Measurements from ENCODE around the gene LNPK.
"Not testable (repeated sequence)": the region's sequence is repeated elsewhere in the genome, so short reads cannot be mapped to it uniquely, and the experiment has no call there.

Gene LNPK

DNA sequence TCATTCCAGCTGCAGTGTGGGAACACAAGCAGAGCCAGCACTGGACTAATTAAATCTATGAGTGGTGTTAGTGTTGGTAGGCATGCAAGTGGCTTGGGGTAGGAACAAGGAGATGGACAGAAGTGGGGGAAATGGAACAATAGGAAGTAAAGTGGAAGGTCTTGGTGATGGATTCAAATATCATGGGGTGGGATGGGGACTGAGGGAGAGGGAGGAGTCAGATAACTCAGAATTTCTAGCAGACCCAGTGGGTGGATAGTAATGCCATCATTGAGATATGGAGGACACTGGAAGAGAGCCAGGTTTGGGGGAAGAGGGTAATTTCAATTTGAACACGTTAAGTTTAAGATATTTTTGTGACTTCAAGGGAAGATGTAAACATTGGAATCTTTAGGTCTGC is 2.9 kb upstream of the LNPK start:
- Histone ChIP-seq H3K4me3 (ENCODE audit: low read depth, low read length) (no peak overlapping the region), H3K36me3 (ENCODE audit: control insufficient read depth, insufficient read depth, low read length) (no peaks in the 10 kb centered on the region), H3K27ac (ENCODE audit: low read depth, low read length) (no peak overlapping the region), H3K27me3 (ENCODE audit: control insufficient read depth, insufficient read depth, low read length) (peaks cover 23% of the 10 kb centered on the region), H3K4me1 (ENCODE audit: control insufficient read depth, insufficient read depth, low read length) (peaks cover 5% of the 10 kb centered on the region; the same call in 1 of the 2 replicates), H3K9me3 (ENCODE audit: control insufficient read depth, insufficient read depth, low read depth, low read length) (no peaks in the 10 kb centered on the region), H3K9ac (ENCODE audit: low read length) (no peak overlapping the region)

DNA sequence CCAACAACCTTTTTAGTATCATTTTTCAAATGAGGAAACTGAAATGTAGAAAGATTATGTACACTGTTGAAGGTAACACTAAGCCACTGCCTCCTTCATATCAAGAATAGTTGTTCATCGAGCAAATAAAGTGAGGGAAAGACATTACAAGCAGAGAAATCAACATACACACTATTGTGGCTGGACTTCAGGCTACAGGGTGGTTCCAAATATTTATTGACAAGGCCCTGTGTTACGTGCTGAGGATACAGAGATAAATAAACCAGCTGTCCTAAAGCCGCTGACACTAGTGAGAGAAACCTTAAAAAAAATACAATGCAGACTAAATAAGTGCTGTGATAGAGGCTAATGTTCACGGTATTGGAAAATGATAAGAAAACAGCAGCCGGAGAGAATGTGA is 1.9 kb upstream of the LNPK start:
- no peak overlapping the region for H3K27ac ChIP-seq (ENCODE audit: low read depth, low read length)

DNA sequence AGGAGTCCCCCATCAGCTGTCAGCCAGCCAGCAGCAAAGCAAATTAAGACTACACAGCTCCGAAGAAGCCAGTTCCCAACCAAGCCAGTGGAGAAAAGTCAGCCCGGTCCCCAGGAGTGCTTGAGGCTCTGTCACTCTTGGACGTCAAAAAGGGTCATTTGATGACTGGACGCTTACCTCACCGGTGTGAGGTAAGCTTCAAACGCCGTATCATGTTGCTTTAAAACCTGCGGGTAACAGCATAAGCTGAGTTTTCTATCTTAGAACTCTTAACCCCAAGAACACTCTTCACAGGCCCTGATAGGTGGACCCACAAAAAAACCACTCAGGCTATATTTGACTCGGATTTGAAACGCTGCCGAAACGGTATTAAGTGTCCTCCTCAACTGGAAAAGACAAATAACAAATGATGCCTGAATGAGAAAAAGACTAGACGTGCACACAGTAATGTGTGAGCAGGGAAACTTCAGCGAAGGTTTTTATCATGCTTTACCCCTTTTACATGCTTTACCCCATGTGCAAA is 682 bp upstream of the LNPK start:
- H3K27ac ChIP-seq (ENCODE audit: low read depth, low read length), result no peak overlapping the region
- peak overlapping the region; percentile 86 for H3K4me3 ChIP-seq (ENCODE audit: low read depth, low read length)
- no peaks in the 10 kb centered on the region for H3K36me3 ChIP-seq (ENCODE audit: control insufficient read depth, insufficient read depth, low read length)
- peaks cover 23% of the 10 kb centered on the region for H3K27me3 ChIP-seq (ENCODE audit: control insufficient read depth, insufficient read depth, low read length)
- H3K4me1 ChIP-seq (ENCODE audit: control insufficient read depth, insufficient read depth, low read length), result peaks cover 5% of the 10 kb centered on the region; the same call in 1 of the 2 replicates
- H3K9ac ChIP-seq (ENCODE audit: low read length), result peak overlapping the region; percentile 75
- no peaks in the 10 kb centered on the region for H3K9me3 ChIP-seq (ENCODE audit: control insufficient read depth, insufficient read depth, low read depth, low read length)

More for the DNA sequence above, 1.9 kb upstream of the LNPK start:
- H3K9ac ChIP-seq (ENCODE audit: low read length), result no peak overlapping the region
- H3K36me3 ChIP-seq (ENCODE audit: control insufficient read depth, insufficient read depth, low read length), result no peaks in the 10 kb centered on the region
- peaks cover 5% of the 10 kb centered on the region; the same call in 1 of the 2 replicates for H3K4me1 ChIP-seq (ENCODE audit: control insufficient read depth, insufficient read depth, low read length)
- H3K9me3 ChIP-seq (ENCODE audit: control insufficient read depth, insufficient read depth, low read depth, low read length), result no peaks in the 10 kb centered on the region
- H3K27me3 ChIP-seq (ENCODE audit: control insufficient read depth, insufficient read depth, low read length), result peaks cover 23% of the 10 kb centered on the region
- H3K4me3 ChIP-seq (ENCODE audit: low read depth, low read length), result no peak overlapping the region

DNA sequence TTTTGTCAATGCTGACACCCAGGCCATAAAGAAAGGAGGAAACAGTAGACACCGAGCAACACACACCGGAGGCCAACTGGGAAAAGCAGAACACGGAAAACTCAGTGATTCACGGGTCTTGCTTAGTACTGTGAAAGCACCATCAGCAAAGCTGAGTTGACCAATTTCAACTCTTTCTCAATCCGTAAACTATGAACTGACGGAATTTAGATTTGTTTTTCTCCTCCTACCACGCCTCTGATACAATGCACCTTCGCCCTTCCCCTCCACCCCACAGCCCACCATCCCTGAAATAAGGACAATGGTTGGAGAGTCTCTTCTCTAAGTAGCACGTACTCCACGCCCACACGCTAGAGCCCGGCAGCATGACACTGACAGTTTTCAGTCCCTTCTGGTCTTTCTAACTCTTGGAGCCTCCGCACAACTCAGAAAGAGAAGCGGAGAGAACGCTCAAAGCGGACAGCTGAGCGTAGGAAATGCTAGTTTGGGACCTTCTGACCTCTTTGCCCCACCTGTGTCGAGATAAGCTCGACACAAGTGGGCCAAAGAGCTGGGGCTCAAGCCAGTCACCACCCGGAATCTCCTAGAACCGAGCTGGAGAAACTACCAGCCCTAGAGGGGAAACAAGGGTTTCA is 669 bp downstream of the LNPK start:
- no peak overlapping the region for H3K27ac ChIP-seq (ENCODE audit: low read depth, low read length)
- H3K4me3 ChIP-seq (ENCODE audit: low read depth, low read length), result peak overlapping the region; percentile 86
- H3K4me1 ChIP-seq (ENCODE audit: control insufficient read depth, insufficient read depth, low read length), result peaks cover 5% of the 10 kb centered on the region; the same call in 1 of the 2 replicates
- no peaks in the 10 kb centered on the region for H3K9me3 ChIP-seq (ENCODE audit: control insufficient read depth, insufficient read depth, low read depth, low read length)
- H3K9ac ChIP-seq (ENCODE audit: low read length), result peak overlapping the region; percentile 69
- H3K36me3 ChIP-seq (ENCODE audit: control insufficient read depth, insufficient read depth, low read length), result no peaks in the 10 kb centered on the region
- peaks cover 23% of the 10 kb centered on the region for H3K27me3 ChIP-seq (ENCODE audit: control insufficient read depth, insufficient read depth, low read length)

DNA sequence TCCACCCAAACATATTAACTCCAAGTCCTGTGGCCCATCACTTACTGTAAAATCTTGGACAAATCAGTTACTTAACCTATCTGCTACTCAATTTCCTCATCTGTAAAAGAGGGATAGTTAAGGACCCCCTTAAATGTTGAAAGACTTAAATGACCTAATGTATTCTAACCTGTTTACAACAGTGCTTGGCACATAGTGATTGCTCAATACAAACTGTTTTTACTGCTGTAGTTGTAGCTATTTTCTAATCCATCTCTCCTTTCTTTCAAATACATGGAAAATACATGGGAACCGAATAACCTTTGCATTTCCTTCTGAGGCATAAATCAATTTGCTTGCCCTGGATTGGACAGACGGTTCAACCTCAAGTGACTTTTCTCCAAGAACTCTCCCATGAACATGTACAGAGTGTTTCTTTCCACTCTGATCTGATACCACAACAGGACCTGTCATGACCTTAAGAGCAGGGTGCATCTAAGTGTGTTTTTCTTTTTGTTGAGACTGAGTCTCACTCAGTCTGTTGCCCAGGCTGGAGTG is 2.7 kb downstream of the LNPK start:
- Histone ChIP-seq H3K4me3 (ENCODE audit: low read depth, low read length) (no peak overlapping the region), H3K27me3 (ENCODE audit: control insufficient read depth, insufficient read depth, low read length) (peaks cover 16% of the 10 kb centered on the region), H3K9me3 (ENCODE audit: control insufficient read depth, insufficient read depth, low read depth, low read length) (no peaks in the 10 kb centered on the region), H3K9ac (ENCODE audit: low read length) (no peak overlapping the region), H3K36me3 (ENCODE audit: control insufficient read depth, insufficient read depth, low read length) (no peaks in the 10 kb centered on the region), H3K27ac (ENCODE audit: low read depth, low read length) (no peak overlapping the region), H3K4me1 (ENCODE audit: control insufficient read depth, insufficient read depth, low read length) (peaks cover 5% of the 10 kb centered on the region; the same call in 1 of the 2 replicates)

DNA sequence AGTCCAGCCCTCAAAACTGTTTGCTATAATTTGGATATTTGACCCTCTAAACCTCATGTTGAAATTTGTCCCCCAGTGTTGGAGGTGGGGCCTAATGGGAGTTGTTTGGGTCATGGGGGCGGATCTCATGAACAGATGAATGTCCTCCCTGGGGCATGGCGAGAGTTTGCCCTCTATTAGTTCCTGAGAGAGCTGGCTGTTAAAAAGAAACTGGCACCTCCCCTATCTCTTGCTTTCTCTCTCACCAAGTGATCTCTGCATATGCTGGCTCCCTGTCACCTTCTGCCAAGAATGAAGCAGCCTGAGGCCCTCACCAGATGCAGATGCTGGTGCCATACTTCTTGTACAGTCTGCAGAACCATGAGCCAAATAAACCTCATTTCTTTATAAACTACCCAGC is 12.0 kb downstream of the LNPK start:
- Histone ChIP-seq H3K9me3 (ENCODE audit: control insufficient read depth, insufficient read depth, low read depth, low read length) (no peaks in the 10 kb centered on the region), H3K9ac (ENCODE audit: low read length) (no peak overlapping the region), H3K4me1 (ENCODE audit: control insufficient read depth, insufficient read depth, low read length) (no peaks in the 10 kb centered on the region), H3K36me3 (ENCODE audit: control insufficient read depth, insufficient read depth, low read length) (no peaks in the 10 kb centered on the region), H3K4me3 (ENCODE audit: low read depth, low read length) (no peak overlapping the region), H3K27me3 (ENCODE audit: control insufficient read depth, insufficient read depth, low read length) (no peaks in the 10 kb centered on the region), H3K27ac (ENCODE audit: low read depth, low read length) (no peak overlapping the region)

DNA sequence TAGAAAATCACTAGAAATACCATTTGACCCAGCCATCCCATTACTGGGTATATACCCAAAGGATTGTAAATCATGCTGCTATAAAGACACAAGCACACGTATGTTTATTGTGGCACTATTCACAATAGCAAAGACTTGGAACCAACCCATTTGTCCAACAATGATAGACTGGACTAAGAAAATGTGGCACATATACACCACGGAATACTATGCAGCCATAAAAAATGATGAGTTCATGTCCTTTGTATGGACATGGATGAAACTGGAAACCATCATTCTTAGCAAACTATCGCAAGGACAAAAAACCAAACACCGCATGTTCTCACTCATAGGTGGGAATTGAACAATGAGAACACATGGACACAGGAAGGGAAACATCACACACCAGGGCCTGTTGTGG is 14.9 kb downstream of the LNPK start:
- H3K9ac ChIP-seq (ENCODE audit: low read length); H3K9me3 ChIP-seq (ENCODE audit: control insufficient read depth, insufficient read depth, low read depth, low read length); H3K4me1 ChIP-seq (ENCODE audit: control insufficient read depth, insufficient read depth, low read length); H3K27me3 ChIP-seq (ENCODE audit: control insufficient read depth, insufficient read depth, low read length); H3K4me3 ChIP-seq (ENCODE audit: low read depth, low read length); H3K27ac ChIP-seq (ENCODE audit: low read depth, low read length); H3K36me3 ChIP-seq (ENCODE audit: control insufficient read depth, insufficient read depth, low read length): not testable (repeated sequence)

DNA sequence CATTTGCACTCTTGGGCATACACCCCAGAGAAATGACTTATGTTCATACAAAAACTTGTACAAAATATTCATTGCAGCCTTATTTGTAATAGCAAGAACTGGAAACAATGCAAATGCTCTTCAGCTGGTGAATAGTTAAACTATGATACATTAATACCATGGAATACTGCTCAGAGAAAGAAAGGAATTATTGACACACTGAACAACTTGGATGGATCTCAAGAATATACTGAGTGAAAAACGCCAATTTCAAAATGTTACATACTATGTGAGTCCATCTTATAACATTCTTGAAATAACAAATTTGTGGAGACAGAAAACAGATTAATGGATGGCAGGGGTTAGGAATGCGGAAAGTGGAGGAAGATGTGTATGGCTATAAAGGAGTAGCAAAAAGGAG is 17.2 kb downstream of the LNPK start:
- Histone ChIP-seq H3K27ac (ENCODE audit: low read depth, low read length) (no peak overlapping the region), H3K4me1 (ENCODE audit: control insufficient read depth, insufficient read depth, low read length) (peaks cover 13% of the 10 kb centered on the region), H3K4me3 (ENCODE audit: low read depth, low read length) (no peak overlapping the region), H3K36me3 (ENCODE audit: control insufficient read depth, insufficient read depth, low read length) (no peaks in the 10 kb centered on the region), H3K9ac (ENCODE audit: low read length) (no peak overlapping the region), H3K9me3 (ENCODE audit: control insufficient read depth, insufficient read depth, low read depth, low read length) (no peaks in the 10 kb centered on the region), H3K27me3 (ENCODE audit: control insufficient read depth, insufficient read depth, low read length) (no peaks in the 10 kb centered on the region)

DNA sequence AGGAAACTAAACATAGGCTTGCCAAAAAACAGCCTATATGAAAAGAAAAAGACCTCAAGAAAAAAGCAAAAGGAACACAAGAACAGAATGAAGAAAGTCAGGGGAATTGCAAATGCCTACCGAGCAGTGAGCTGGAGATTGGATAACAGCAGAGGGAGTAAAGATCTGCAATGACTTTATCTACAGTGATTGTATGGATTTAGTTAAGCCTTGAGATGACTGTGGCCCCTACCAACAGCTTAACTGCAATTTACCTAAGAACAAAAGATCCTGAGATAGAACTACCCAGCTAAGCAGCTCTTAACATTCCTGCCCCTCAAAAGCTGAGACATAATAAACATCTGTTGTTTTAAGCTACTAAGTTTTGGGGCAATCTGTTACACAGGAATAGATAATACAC is 20.5 kb downstream of the LNPK start:
- H3K4me3 ChIP-seq (ENCODE audit: low read depth, low read length), result no peak overlapping the region
- no peaks in the 10 kb centered on the region for H3K27me3 ChIP-seq (ENCODE audit: control insufficient read depth, insufficient read depth, low read length)
- no peak overlapping the region for H3K27ac ChIP-seq (ENCODE audit: low read depth, low read length)
- no peak overlapping the region for H3K9ac ChIP-seq (ENCODE audit: low read length)
- no peaks in the 10 kb centered on the region for H3K9me3 ChIP-seq (ENCODE audit: control insufficient read depth, insufficient read depth, low read depth, low read length)
- no peaks in the 10 kb centered on the region for H3K36me3 ChIP-seq (ENCODE audit: control insufficient read depth, insufficient read depth, low read length)
- H3K4me1 ChIP-seq (ENCODE audit: control insufficient read depth, insufficient read depth, low read length), result peaks cover 13% of the 10 kb centered on the region

DNA sequence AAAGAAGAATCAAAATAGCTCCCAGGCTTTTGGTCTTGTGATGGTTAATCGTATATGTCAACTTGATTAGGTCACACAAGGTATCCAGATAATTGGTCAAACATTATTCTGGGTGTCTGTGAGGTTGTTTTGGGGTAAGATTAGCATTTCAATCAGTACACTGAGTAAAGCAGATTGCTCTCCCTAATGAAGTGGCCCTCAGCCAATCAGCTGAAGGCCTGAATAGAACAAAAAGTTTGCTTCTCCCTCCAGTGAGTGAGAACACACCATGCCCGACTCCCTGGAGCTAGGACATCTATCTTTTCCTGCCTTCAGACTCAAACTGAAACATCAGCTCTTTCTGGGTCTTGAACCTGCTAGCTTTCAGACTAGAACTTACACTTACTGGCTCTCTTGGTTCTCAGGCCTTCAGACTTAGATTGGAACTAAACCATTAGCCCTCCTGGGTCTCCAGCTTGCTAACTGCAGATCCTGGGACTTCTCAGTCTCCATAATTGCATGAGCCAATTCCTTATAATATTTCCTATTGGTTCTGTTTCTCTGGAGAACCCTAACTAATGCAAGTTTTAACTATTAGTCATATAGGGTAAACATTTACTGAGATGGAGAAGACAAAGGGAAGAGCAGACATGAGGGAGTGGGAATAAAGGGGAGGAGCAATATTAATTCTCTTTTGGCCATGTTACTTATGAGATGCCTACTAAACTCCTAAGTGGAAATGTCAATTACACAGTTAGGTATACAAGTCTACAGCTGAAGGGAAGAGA is 25.5 kb downstream of the LNPK start:
- Histone ChIP-seq H3K27ac (ENCODE audit: low read depth, low read length) (no peak overlapping the region), H3K9me3 (ENCODE audit: control insufficient read depth, insufficient read depth, low read depth, low read length) (no peaks in the 10 kb centered on the region), H3K4me1 (ENCODE audit: control insufficient read depth, insufficient read depth, low read length) (peaks cover 7% of the 10 kb centered on the region), H3K36me3 (ENCODE audit: control insufficient read depth, insufficient read depth, low read length) (peaks cover 7% of the 10 kb centered on the region), H3K9ac (ENCODE audit: low read length) (no peak overlapping the region), H3K4me3 (ENCODE audit: low read depth, low read length) (no peak overlapping the region), H3K27me3 (ENCODE audit: control insufficient read depth, insufficient read depth, low read length) (no peaks in the 10 kb centered on the region)

DNA sequence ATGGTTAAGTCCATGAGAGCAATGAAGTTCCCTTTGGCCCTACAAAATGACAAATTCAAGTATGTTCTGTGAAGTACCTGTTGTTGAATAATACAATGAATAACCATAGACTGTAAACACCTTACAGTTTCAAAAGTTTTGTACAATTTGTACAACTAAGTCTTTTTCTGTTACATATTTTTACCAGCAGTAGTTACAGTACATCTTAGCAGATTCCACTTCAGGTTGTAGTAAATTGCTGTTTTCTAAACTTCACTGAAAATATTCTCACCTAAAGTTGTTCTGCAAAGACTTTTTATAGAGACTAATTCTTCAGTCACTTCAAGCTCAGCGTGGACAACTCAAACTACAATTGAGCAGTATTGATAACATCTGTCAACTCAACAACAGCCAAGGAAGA is 28.7 kb downstream of the LNPK start:
- no peak overlapping the region for H3K4me3 ChIP-seq (ENCODE audit: low read depth, low read length)
- no peak overlapping the region for H3K9ac ChIP-seq (ENCODE audit: low read length)
- no peaks in the 10 kb centered on the region for H3K27me3 ChIP-seq (ENCODE audit: control insufficient read depth, insufficient read depth, low read length)
- H3K9me3 ChIP-seq (ENCODE audit: control insufficient read depth, insufficient read depth, low read depth, low read length), result no peaks in the 10 kb centered on the region
- H3K4me1 ChIP-seq (ENCODE audit: control insufficient read depth, insufficient read depth, low read length), result no peaks in the 10 kb centered on the region; the same call in 1 of the 2 replicates
- no peak overlapping the region for H3K27ac ChIP-seq (ENCODE audit: low read depth, low read length)
- peaks cover 7% of the 10 kb centered on the region for H3K36me3 ChIP-seq (ENCODE audit: control insufficient read depth, insufficient read depth, low read length)
